Mucosa of rectum (tissue), 2 donors: Measurements from ENCODE around the gene DZIP1.
A peak's percentile ranks its signal among the peaks of the same experiment; 100 is the strongest.
"Not testable (repeated sequence)": the region's sequence is repeated elsewhere in the genome, so short reads cannot be mapped to it uniquely, and the experiment has no call there.

Experiments
- H3K27ac ChIP-seq, 2 donors: one replicate each; pipeline ENCODE4 v1.7.0; 2013; ENCODE audit warnings: inconsistent platforms in 2 of 2, low read depth in 2 of 2, low read length in 2 of 2
- H3K27me3 ChIP-seq, 2 donors: one replicate each; pipeline ENCODE4 v1.7.0; 2013; ENCODE audit warnings: low read length in 2 of 2; ENCODE audit not compliant: control insufficient read depth in 2 of 2, insufficient read depth in 2 of 2
- H3K36me3 ChIP-seq, 2 donors: one replicate each; pipeline ENCODE4 v1.7.0; 2013; ENCODE audit warnings: low read length in 2 of 2; ENCODE audit not compliant: control insufficient read depth in 2 of 2, insufficient read depth in 2 of 2
- H3K4me1 ChIP-seq, 2 donors: one replicate each; pipeline ENCODE4 v1.7.0; 2013; ENCODE audit warnings: low read length in 2 of 2, mild to moderate bottlenecking in 1 of 2; ENCODE audit not compliant: control insufficient read depth in 2 of 2, insufficient read depth in 2 of 2
- H3K4me3 ChIP-seq, 2 donors: one replicate each; pipeline ENCODE4 v1.7.0; 2013; ENCODE audit warnings: low read length in 2 of 2
- H3K9ac ChIP-seq, 2 donors: one replicate each; pipeline ENCODE4 v1.7.0; 2013; ENCODE audit warnings: low read length in 2 of 2, low read depth in 1 of 2, mild to moderate bottlenecking in 1 of 2
- H3K9me3 ChIP-seq, 2 donors: one replicate each; pipeline ENCODE4 v1.7.0; 2013; ENCODE audit warnings: low read length in 2 of 2; ENCODE audit not compliant: control insufficient read depth in 2 of 2
- donor health status: healthy.
- donor health status: Normal muscosa, but diverticular disease.

DZIP1 gene

DNA sequence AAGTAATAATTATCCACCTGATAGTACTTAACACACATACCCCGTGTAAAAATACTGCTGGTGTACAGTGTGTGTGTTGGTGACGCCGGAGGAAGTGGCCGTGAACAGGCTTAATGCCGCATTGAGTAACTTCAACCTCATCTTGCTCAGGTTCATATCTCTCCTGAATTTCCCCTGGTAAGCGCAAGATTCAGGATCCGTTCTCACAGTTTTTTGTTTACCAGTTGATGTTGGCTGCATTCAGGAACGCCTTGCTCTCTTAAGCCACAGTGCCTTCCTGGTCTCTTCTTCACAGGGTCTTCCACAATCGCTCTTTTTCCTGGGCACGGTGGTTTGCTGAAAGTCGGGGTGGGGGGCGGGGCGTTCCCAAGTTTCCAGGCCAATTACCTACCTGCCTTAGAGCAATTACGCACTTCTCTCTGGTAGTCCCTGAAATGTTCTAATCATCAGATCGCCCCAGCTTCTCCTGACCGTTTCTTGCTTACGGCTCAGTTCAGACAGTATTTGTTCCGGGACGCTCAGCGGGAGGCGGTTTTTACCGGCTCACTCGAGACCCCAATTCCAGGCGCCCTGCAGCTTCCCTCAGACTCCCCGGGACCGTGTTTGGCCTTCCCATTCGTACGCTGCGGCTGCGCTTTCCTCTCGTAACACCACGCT is 31.7 kb upstream of the DZIP1 start:
- Histone ChIP-seq H3K4me1 (peaks cover 7 to 17% of the 10 kb centered on the region in 2 donors), H3K4me3 (peak overlapping the region; percentile 92 to 97), H3K27me3 (no peaks in the 10 kb centered on the region), H3K9ac (peak overlapping the region; percentile 72 to 99), H3K9me3 (peaks cover 0 to 6% of the 10 kb centered on the region in 2 donors), H3K36me3 (no peaks in the 10 kb centered on the region), H3K27ac (peak overlapping the region; percentile 93 to 95)

DNA sequence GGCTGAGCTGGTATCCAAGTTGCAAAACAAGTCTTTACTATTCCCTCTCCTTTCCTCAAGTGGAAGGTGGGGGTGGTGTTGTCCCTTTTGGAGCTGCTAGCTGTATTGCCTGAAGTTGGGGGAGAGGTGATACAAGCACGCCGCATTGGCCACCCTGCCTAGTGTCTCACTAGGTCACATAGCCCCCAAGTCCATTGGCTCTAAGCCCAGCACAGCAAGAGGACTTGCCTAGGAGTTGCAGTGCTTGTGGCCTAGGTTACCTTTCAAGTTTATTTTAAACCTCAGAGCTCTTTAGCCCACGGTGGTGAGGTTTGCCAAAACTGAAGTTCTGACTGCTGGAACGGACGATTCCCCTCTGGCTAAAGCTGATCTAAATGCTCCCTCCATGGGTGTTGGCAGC is 27.1 kb upstream of the DZIP1 start:
- peaks cover 0 to 9% of the 10 kb centered on the region in 2 donors for H3K4me1 ChIP-seq
- H3K27ac ChIP-seq: no peak overlapping the region
- H3K36me3 ChIP-seq: no peaks in the 10 kb centered on the region
- H3K9ac ChIP-seq: no peak overlapping the region
- H3K27me3 ChIP-seq: no peaks in the 10 kb centered on the region
- no peak overlapping the region for H3K4me3 ChIP-seq
- peaks cover 7 to 26% of the 10 kb centered on the region in 2 donors for H3K9me3 ChIP-seq

DNA sequence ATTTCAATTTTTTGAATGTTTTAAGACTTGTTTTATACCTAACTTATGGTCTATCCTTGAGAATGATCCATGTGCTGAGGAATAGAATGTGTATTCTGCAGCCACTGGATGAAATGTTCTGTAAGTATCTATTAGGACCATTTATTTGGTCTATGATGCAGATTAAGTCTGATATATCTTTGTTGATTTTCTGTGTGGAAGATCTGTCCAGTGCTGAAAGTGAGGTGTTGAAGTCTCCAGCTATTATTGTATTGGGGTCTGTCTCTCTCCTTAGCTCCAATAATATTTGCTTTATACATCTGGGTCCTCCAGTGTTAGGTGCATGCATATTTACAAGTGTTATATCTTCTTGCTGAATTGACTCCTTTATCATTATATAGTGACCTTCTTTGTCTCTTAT is 22.7 kb upstream of the DZIP1 start:
- not testable (repeated sequence) for H3K4me1 ChIP-seq

DNA sequence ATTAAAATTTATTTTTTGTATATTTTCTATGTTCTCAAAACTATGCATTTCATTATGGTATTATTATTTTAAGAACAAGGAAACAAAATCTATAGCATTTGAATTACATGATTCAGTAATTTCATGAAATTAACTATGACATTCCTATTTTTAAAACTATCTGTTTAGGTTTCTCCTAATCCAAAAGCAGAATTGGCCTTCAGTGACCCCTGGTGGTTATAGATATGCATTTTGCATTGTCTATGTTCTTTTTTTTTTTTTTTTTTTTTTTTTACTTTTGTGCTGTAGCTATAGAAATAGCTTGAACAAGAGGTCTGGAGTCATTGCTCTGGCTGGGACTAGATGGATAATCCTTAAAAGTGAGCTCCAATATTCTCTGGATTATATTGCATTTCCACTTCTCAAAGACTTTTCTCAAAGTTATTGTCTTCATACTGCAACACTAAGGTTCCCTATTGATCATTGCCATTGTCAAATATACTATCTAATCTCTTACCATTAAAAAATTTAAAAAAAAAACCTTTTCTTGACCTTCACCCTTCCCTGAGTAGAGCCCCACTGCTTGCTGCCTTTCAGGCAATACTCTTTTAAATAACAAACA is 16.6 kb upstream of the DZIP1 start:
- H3K27ac ChIP-seq: no peak overlapping the region
- no peaks in the 10 kb centered on the region for H3K4me1 ChIP-seq
- H3K9me3 ChIP-seq: peaks cover 4 to 8% of the 10 kb centered on the region in 2 donors
- H3K9ac ChIP-seq: no peak overlapping the region
- H3K36me3 ChIP-seq: no peaks in the 10 kb centered on the region
- H3K27me3 ChIP-seq: no peaks in the 10 kb centered on the region
- H3K4me3 ChIP-seq: no peak overlapping the region

More for the DNA sequence above, 22.7 kb upstream of the DZIP1 start:
- H3K27ac ChIP-seq, H3K9ac ChIP-seq, H3K27me3 ChIP-seq, H3K36me3 ChIP-seq, H3K4me3 ChIP-seq: not testable (repeated sequence)
- H3K9me3 ChIP-seq: peaks cover 15 to 29% of the 10 kb centered on the region in 2 donors

DNA sequence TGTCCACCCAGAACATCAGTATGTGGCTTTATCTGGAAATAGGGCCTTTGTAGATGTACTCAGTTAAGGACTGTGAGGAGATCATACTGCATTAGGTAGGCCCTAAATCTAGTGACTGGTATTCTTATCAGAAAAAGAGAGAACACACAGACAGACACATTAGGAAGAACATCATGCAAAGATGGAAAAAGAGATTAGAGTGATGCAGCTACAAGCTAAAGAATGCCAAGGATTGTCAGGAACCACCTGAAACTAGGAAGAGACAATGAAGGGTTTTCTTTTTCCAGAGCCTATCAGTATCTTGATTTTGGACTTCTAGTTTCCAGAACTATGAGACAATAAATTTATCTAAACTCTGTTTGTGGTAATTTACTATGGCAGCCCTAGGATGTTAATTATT is 15.0 kb upstream of the DZIP1 start:
- no peaks in the 10 kb centered on the region for H3K36me3 ChIP-seq
- no peaks in the 10 kb centered on the region for H3K4me1 ChIP-seq
- H3K4me3 ChIP-seq: no peak overlapping the region
- H3K9ac ChIP-seq: no peak overlapping the region
- no peaks in the 10 kb centered on the region for H3K27me3 ChIP-seq
- no peak overlapping the region for H3K27ac ChIP-seq
- H3K9me3 ChIP-seq: no peaks in the 10 kb centered on the region

DNA sequence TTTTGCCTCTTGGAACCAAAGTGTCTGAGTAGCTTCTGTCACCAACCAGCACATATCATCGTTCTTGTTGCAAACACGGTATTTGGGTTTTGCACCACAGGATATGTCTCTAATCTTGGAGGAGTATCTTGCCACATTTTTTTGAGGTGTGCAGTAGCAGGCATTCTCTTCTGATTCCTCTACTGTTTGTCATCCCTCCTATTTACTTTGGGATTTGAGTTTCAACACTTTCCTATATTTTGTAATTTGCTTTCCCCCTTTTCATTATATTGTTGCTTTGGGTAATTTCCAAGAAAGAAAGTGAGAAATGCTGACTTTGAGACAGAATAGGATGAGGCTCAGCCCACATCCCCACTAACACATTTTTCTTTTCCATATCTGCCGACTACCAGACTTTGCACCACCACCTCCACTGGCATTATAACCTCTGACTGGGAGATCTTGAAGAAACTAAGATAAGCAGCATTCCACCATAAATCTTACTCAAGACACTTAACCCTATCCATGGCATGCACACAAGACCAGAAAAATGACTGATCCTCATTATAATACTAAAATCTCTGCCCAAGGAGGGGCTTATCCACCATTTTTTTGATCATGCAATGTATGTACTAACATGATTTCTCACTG is 12.0 kb upstream of the DZIP1 start:
- H3K9ac ChIP-seq: no peak overlapping the region
- H3K4me3 ChIP-seq: no peak overlapping the region
- H3K27me3 ChIP-seq: no peaks in the 10 kb centered on the region
- H3K36me3 ChIP-seq: no peaks in the 10 kb centered on the region
- H3K9me3 ChIP-seq: no peaks in the 10 kb centered on the region
- no peaks in the 10 kb centered on the region for H3K4me1 ChIP-seq
- no peak overlapping the region for H3K27ac ChIP-seq

DNA sequence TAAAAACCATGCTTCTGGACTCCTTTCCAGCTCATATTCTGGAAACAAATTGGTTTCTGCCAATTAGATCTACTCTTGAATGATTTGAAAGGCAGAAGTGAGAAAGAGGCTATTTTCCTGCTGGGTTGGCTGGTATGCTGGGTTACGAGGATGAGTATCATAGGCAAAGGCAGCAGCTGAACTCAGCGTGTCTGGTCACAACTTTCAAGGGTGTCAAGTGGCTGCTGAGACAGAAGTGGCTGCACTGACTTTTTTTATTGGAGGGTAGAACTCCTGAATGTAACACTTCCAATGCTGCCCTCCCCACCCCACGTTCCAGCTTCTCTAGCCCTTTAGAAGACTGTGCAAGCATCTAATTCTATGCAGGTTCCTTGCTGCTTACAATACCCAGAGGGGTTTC is 8.3 kb upstream of the DZIP1 start:
- H3K9me3 ChIP-seq: no peaks in the 10 kb centered on the region
- H3K36me3 ChIP-seq: no peaks in the 10 kb centered on the region
- no peak overlapping the region for H3K4me3 ChIP-seq
- H3K27ac ChIP-seq: no peak overlapping the region
- no peaks in the 10 kb centered on the region for H3K27me3 ChIP-seq
- H3K9ac ChIP-seq: no peak overlapping the region
- H3K4me1 ChIP-seq: no peaks in the 10 kb centered on the region

DNA sequence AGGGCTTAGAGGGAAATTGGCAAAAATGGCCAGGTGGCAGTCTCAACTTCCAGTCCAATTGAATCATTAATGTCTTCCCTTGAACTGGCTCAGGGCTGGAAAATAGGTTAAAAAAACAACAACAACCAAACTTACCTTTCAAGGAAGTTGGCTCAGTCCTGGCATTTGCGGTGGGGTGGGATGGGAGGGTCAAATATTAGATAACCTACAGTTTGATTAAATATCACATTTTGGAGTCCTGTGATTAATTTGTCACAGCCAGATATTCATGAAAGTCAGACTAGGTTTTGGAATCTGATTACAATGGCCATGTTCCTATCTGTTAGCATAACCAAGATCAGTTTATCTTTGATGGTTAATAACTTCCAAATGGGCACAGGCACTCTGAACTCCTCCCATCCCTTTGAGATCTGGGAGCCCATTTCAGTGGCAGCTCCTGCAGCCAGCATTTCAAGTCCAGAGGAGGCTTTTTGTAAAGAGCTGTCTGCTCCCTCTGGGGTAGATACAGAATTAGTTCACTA is 7.8 kb upstream of the DZIP1 start:
- H3K4me3 ChIP-seq: no peak overlapping the region
- no peaks in the 10 kb centered on the region for H3K9me3 ChIP-seq
- no peaks in the 10 kb centered on the region for H3K4me1 ChIP-seq
- no peaks in the 10 kb centered on the region for H3K27me3 ChIP-seq
- no peaks in the 10 kb centered on the region for H3K36me3 ChIP-seq
- H3K9ac ChIP-seq: no peak overlapping the region
- H3K27ac ChIP-seq: no peak overlapping the region

DNA sequence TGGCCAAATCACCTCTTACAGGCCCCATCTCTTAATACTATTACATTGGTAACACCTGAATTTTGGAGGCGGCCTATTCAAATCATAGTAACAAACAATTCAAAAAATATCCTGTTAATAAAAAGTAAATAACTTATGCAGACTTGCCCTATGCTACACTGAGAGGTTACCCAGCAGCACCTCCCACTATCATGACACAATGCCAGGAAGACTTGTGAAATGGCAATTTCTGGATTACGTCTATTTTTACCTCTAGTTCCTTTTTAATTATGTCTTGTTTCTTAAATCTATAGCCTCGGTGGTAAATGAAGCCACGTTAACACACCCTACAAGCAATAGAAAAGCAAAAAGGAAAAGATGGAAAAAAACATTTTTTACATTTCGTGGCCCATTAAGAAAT is 6.2 kb upstream of the DZIP1 start:
- H3K27ac ChIP-seq: no peak overlapping the region
- H3K36me3 ChIP-seq: no peaks in the 10 kb centered on the region

DNA sequence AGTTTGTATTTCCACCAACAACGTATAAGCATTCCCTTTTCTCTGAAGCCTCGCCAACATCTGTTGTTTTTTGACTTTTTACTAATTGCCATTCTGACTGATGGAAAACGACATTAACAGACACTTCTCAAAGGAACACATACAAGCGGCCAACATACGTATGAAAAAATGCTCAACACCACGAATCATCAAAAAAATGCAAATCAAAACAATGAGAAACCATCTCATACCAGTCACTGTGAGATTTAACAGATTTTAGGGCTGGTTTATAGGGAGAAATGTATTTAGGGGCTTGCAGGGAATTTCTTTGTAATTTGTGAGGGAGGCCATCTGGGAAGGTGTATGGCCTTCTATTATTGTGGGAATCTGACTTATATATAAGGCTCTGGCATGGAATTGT is 2.8 kb upstream of the DZIP1 start:
- H3K27me3 ChIP-seq: peaks cover 9 to 17% of the 10 kb centered on the region in 2 donors
- no peaks in the 10 kb centered on the region for H3K36me3 ChIP-seq
- H3K4me1 ChIP-seq: peaks cover 0 to 2% of the 10 kb centered on the region in 2 donors
- no peaks in the 10 kb centered on the region for H3K9me3 ChIP-seq
- no peak overlapping the region for H3K4me3 ChIP-seq
- H3K27ac ChIP-seq: no peak overlapping the region
- no peak overlapping the region for H3K9ac ChIP-seq

More for the DNA sequence above, 6.2 kb upstream of the DZIP1 start:
- Histone ChIP-seq H3K27me3 (no peaks in the 10 kb centered on the region), H3K4me1 (no peaks in the 10 kb centered on the region), H3K9ac (no peak overlapping the region), H3K4me3 (no peak overlapping the region), H3K9me3 (no peaks in the 10 kb centered on the region)
